ENCODE results near the gene METTL9. TPM values are rescaled to one million over a fixed set of nuclear protein-coding genes. Genes with fewer than 3 reads are reported as not detected.
A peak's percentile ranks its signal among the peaks of the same experiment; 100 is the strongest.

The METTL9 gene
- total and polyA plus RNA-seq, 9 of the 15 experiments (the other 6 are each of a cell fraction or from before 2014, with no cell fraction given) = 12.2 to 107 (median 79.1) TPM

DNA sequence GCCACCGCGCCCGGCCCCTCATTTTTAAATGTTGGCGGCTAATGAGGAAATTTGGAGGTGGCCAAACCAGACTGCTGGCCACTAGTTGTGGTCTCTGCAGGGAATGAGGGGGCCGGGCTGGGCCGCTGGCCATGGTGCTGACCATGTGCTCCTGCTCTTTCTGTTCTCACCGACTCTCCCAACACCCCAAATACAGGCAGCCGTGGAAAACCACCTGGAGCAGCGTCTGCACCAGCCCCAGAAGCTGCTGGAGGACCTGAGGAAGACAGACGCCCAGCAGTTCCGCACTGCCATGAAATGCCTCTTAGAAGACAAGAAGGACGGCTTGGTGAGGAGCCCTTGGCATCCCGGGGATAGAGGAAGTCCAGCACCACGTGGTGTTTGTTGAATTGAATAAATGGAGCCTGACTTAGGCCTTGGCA is 85.7 kb downstream of the METTL9 start (continued):
- TF ChIP-seq, protein P1, sequence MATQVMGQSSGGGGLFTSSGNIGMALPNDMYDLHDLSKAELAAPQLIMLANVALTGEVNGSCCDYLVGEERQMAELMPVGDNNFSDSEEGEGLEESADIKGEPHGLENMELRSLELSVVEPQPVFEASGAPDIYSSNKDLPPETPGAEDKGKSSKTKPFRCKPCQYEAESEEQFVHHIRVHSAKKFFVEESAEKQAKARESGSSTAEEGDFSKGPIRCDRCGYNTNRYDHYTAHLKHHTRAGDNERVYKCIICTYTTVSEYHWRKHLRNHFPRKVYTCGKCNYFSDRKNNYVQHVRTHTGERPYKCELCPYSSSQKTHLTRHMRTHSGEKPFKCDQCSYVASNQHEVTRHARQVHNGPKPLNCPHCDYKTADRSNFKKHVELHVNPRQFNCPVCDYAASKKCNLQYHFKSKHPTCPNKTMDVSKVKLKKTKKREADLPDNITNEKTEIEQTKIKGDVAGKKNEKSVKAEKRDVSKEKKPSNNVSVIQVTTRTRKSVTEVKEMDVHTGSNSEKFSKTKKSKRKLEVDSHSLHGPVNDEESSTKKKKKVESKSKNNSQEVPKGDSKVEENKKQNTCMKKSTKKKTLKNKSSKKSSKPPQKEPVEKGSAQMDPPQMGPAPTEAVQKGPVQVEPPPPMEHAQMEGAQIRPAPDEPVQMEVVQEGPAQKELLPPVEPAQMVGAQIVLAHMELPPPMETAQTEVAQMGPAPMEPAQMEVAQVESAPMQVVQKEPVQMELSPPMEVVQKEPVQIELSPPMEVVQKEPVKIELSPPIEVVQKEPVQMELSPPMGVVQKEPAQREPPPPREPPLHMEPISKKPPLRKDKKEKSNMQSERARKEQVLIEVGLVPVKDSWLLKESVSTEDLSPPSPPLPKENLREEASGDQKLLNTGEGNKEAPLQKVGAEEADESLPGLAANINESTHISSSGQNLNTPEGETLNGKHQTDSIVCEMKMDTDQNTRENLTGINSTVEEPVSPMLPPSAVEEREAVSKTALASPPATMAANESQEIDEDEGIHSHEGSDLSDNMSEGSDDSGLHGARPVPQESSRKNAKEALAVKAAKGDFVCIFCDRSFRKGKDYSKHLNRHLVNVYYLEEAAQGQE (IDR thresholded peaks at IDR 0.05; ENCODE audit: borderline replicate concordance) = peak; percentile 97
- TF ChIP-seq, protein P1 (CRISPR knock-in tag; IDR thresholded peaks at IDR 0.05; ENCODE audit: low read depth) = peak; percentile 83; the same call in 1 of the 2 replicates
- TF ChIP-seq TAL1 (IDR thresholded peaks at IDR 0.05) (no peak), HNRNPL (IDR thresholded peaks at IDR 0.05; ENCODE audit: low read depth, low read length) (no peak), CC2D1A (IDR thresholded peaks at IDR 0.05) (no peak), HDAC1 (IDR thresholded peaks at IDR 0.05) (peak in 1 of 2 experiments; percentile 26; a peak in 1 of 4 replicates), BCL6 (CRISPR knock-in tag; IDR thresholded peaks at IDR 0.05) (no peak), BRF1 (IDR thresholded peaks at IDR 0.05; ENCODE audit: borderline replicate concordance, extremely low read depth, insufficient read length) (no peak), ZBTB7A (IDR thresholded peaks at IDR 0.05; ENCODE audit: borderline replicate concordance, control insufficient read depth, low read depth, low read length) (peak; percentile 21; the same call in 1 of the 2 replicates), NCOA6 (IDR thresholded peaks at IDR 0.05) (0 out of 2 replicates have a peak, but pooled peaks have one; percentile 20), RBBP5 (IDR thresholded peaks at IDR 0.05; ENCODE audit: borderline replicate concordance, insufficient read depth, low read length, poor library complexity, severe bottlenecking) (no peak), ZNF583 (CRISPR knock-in tag; IDR thresholded peaks at IDR 0.05) (no peak), RBM22 (IDR thresholded peaks at IDR 0.05; ENCODE audit: low read depth, low read length, poor library complexity, severe bottlenecking) (no peak), CBX1 (IDR thresholded peaks at IDR 0.05; ENCODE audit: low read depth) (no peak)
- TF ChIP-seq, protein P2, sequence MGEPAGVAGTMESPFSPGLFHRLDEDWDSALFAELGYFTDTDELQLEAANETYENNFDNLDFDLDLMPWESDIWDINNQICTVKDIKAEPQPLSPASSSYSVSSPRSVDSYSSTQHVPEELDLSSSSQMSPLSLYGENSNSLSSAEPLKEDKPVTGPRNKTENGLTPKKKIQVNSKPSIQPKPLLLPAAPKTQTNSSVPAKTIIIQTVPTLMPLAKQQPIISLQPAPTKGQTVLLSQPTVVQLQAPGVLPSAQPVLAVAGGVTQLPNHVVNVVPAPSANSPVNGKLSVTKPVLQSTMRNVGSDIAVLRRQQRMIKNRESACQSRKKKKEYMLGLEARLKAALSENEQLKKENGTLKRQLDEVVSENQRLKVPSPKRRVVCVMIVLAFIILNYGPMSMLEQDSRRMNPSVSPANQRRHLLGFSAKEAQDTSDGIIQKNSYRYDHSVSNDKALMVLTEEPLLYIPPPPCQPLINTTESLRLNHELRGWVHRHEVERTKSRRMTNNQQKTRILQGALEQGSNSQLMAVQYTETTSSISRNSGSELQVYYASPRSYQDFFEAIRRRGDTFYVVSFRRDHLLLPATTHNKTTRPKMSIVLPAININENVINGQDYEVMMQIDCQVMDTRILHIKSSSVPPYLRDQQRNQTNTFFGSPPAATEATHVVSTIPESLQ (CRISPR knock-in tag; IDR thresholded peaks at IDR 0.05) = no peak
- TF ChIP-seq, protein P3, sequence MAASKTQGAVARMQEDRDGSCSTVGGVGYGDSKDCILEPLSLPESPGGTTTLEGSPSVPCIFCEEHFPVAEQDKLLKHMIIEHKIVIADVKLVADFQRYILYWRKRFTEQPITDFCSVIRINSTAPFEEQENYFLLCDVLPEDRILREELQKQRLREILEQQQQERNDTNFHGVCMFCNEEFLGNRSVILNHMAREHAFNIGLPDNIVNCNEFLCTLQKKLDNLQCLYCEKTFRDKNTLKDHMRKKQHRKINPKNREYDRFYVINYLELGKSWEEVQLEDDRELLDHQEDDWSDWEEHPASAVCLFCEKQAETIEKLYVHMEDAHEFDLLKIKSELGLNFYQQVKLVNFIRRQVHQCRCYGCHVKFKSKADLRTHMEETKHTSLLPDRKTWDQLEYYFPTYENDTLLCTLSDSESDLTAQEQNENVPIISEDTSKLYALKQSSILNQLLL (CRISPR knock-in tag; IDR thresholded peaks at IDR 0.05; ENCODE audit: borderline replicate concordance) = no peak
- TF ChIP-seq, protein P4, sequence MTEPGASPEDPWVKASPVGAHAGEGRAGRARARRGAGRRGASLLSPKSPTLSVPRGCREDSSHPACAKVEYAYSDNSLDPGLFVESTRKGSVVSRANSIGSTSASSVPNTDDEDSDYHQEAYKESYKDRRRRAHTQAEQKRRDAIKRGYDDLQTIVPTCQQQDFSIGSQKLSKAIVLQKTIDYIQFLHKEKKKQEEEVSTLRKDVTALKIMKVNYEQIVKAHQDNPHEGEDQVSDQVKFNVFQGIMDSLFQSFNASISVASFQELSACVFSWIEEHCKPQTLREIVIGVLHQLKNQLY (CRISPR knock-in tag; conservative IDR thresholded peaks at IDR 0.05) = no peak

All from K562 (cell line).